Right forelimb (tissue), 1 donor: ENCODE data around the gene TP53BP2.
"Not testable (repeated sequence)": the region's sequence is repeated elsewhere in the genome, so short reads cannot be mapped to it uniquely, and the experiment has no call there.

Experiments used
- DNase-seq: peaks from one replicate; pipeline ENCODE4 v3.0.0-alpha.2; 2018

The TP53BP2 gene, protein sequence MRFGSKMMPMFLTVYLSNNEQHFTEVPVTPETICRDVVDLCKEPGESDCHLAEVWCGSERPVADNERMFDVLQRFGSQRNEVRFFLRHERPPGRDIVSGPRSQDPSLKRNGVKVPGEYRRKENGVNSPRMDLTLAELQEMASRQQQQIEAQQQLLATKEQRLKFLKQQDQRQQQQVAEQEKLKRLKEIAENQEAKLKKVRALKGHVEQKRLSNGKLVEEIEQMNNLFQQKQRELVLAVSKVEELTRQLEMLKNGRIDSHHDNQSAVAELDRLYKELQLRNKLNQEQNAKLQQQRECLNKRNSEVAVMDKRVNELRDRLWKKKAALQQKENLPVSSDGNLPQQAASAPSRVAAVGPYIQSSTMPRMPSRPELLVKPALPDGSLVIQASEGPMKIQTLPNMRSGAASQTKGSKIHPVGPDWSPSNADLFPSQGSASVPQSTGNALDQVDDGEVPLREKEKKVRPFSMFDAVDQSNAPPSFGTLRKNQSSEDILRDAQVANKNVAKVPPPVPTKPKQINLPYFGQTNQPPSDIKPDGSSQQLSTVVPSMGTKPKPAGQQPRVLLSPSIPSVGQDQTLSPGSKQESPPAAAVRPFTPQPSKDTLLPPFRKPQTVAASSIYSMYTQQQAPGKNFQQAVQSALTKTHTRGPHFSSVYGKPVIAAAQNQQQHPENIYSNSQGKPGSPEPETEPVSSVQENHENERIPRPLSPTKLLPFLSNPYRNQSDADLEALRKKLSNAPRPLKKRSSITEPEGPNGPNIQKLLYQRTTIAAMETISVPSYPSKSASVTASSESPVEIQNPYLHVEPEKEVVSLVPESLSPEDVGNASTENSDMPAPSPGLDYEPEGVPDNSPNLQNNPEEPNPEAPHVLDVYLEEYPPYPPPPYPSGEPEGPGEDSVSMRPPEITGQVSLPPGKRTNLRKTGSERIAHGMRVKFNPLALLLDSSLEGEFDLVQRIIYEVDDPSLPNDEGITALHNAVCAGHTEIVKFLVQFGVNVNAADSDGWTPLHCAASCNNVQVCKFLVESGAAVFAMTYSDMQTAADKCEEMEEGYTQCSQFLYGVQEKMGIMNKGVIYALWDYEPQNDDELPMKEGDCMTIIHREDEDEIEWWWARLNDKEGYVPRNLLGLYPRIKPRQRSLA

DNA sequence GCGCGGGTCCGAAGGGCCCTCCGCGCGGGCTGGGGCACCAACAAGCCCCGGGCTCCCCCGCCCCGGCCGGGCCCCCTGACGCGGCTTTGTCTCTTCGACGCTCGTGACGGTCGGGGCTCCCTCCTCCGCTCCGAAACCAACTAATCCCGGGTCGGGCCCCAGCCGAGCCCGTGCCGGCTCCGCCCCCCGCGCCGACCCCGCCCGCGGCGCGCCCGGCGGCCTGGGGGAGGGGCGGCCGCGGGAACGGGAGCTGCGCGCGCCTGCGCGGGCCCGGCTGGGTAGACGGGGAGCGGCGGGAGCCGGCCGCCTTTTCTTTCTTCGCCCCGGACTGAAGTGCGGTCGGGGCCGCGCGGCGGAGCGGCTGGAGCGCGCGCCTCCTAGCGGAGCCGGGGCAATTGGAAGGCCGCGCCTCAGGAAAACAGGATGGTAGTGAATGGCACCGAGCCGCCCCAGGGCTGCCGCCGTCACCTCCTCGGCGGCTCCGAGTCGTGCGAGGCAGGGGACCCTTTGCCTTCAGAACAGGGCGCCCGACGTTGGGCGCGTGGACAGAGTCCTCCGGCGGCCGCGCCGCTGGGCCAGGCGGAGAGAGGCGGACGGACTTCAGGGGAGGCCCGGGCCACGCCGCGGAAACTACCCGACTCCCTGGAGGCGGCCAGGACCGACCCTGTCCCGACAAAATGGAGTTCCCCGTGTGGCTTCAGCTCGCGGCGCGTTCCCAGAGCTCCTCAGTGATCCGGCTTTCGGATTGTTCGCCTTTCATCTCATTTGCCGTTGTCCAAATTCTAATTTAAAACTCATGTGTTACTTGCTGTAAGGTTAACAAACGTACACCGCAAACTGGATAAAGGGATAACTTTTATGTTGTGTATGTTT lies at the start of gene TP53BP2:
Gene TP53BP2, minus strand, starts transcription at position 138 of the 873 bp plus-strand sequence. CDS start 267 bp downstream, outside the sequence.
- peak; percentile 92 for DNase-seq

DNA sequence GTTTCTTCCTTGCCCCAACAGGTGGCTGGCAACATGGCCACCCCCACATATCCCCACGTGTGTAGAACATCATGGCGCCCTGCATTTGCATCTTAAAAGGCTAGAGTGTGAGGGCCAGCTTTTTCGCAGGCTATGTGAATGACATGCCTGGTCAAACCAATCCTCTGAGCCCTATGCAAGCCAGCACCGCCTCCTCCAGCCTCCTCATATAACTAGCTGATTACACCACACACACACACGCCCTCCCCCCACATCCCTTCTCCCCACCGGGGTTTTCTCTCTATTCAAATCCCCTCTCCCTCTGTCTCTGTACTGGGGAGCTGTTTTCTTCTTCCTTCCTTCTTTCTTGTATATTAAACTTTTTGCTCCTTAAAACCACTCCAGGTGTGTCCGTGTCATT lies 44.7 kb upstream of the TP53BP2 start:
- not testable (repeated sequence) for DNase-seq

DNA sequence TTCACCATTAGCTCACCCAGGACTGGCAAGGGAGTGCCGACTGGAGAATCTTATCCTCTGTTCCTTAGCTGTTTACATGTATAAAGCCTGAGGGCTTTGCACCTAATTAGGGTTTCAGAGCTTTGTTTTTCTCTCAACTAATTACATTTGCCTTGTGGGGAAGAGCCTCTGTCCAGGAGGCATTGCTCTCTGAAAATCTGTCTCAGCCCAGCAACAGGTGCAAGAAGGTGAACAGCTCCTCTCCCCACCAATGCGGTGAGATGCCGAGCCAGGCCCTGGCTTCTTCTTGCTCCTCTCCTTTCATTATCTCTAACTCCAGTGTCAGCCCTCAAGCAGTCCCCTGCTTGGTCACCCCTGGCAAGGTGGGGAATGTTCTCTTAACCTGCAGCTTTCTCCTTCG lies 43.6 kb upstream of the TP53BP2 start:
- DNase-seq, result not testable (repeated sequence)

DNA sequence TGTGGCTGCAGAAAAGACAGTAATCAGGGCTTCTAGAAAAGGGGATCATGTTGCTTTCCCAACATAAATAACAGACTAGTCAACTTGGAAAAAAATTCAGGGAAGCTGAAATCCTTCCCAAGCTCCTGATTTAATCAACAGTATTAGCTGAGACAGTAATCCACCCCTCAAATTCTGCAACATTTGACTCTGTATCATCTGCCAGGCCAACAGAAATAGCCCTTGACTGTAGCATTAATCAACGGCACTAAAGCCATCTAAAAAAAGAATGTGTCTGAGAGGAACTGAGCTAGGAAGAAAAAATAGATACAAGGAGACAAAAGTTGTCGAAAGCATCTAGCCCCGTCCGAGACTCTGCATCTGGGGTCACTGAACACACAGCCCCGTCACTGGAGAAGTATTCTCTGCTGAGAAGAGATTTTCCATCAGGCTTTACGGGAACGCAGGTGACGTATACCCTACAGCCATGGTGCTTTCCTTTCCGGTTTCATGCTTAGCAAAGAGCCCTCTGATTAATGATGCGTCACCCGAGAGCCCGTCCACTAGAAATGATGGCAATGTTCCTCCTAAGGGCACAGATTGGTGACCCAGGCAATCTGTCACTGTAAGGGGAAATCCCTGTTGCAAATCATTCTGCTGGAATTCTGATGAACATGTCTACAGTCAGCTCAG lies 42.1 kb upstream of the TP53BP2 start:
- DNase-seq, result no peak

DNA sequence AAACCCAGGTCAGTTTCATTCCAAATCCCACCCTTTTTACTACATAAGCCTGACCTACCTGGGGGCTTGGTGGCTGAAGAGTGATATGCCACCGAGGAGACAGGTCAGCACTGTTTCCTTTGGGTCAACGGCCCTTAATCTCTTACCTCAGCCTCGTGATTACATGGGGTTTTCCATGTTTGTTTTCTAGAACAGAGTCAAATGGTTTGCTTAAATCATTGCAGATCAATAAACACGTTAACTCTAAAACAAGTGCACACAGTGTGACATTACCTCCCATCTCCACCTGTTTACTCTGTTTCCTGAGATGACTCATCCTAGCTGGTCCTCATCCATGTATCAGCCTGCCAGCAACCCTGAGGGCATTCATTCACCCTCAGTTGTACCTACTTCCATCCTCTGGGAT lies 40.8 kb upstream of the TP53BP2 start:
- DNase-seq, result no peak

DNA sequence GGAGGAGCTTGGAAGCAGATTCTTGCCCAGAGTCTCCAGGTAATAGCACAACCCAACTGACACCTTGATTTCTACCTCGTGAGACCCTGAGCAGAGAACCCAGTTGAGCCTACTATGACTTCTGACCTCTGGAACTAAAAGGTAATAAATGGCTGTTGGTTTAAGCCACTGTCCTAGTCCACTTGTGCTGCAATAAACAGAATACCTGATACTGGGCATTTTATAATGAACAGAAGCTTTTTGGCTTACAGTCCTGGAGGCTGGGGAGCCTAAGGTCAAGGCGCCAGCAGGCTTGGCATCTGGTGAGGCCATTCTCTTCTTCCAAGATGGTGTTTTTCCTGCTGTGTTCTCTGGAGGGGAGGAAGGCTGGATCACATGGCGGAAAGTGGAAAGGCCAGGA lies 39.9 kb upstream of the TP53BP2 start:
- no peak for DNase-seq

DNA sequence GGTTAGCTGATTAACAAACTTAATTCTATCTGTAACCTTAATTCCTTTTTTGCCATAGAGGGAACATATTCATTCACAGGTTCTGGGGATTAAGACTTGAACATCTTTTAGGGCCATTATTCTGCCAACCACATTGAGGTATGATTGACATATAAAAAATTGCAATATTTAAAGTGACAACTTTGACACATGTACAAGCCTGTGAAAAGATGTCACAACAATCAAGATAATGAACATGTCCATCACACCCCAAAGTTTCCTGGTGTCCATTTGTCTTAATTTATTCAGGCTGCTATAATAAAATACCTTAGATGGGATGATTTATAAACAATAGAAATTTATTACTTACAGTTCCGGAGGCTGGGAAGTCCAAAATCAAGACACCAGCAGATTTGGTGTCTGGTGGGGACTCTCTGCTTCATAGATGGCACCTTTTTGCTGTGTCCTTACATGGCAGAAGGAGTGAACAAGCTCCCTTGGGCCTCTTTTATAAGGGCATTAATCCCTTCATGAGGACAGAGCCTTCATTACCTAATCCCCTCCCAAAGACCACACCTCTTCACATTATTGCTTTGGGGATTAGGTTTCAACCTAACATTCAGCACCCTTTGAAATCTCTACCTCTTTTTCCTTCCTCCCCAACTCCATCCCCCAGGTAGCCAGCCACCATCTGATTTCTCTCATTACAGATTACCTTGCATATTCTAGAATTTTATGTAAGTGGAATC lies 33.0 kb upstream of the TP53BP2 start:
- DNase-seq, result no peak

DNA sequence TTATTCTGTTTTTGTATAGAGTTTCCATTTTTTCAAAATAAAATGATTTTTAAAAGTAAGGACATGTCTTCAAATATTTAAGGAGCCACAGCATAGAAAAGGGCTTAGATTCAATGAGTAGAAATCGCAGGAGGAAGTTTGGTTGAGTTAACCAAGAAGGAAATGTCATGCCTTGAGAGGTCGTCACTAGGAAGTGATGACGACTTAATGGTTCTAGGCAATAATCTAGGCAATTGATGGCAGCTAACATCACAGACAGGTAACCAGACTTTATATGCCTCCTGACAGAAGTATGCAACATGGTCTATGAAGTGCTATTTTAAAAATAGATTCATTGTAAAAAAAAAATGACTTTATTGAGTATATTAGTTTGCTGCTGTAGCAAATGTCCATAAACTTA lies 32.1 kb upstream of the TP53BP2 start:
- no peak for DNase-seq

DNA sequence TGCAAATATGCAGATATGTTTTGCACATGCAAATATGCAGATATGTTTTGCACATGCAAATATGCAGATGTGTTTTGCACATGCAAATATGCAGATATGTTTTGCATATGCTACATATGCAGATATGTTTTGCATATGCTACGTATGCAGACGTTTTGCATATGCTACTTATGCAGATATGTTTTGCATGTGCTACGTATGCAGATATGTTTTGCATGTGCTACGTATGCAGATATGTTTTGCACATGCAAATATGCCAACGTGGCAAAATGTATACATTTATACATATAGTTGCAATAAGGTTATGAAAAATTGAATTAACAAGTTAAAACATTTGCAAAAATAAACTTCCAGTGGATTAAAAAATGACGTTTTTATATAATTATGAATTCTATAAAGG lies 30.8 kb upstream of the TP53BP2 start:
- no peak for DNase-seq

DNA sequence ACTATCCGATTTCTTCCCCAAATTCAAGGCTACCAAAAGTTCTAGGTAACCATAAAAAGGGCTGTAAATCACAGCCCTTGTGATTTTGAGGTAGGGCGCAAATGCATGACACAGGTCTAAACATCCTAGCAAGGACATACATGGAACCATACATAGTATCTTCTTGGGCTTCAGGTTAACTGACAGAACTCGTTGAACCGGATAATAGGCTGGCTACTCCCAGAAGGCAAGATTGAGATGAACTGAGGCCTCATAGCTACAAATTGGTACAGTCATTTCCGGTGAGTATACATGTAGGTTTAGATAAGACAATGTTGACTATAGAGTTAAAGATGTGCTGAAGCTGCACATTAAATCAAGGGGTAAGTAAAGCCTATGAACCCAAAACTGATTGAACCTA lies 27.3 kb upstream of the TP53BP2 start:
- no peak for DNase-seq

DNA sequence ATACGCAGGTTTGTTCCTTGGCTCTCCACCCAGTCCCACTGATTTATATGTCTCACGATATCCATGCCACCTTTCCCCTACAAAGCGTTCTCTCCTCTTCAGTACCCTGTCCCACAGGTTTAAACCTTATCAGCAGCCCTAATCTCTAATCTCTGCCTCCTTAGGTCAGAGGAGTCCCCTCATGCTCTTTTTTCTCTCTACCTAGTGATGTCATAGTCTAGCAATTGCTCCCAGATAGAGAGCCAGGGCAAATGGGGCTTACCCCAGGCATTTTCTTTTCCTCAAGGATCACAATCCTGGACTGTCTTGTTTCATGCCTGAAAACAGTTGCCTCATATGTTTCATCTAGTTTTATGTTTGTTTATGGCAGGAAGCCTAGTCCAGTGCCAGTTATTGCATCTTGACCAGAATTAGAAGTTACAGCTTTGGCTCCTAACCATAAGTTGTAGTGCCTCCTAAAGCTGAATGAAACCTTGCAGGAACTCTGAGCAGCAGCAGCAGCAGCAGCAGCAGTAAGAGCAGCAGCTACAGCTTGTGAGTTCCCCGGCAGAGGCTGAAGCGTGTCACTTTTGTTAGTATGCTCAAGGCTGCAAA lies 26.7 kb upstream of the TP53BP2 start:
- no peak for DNase-seq

DNA sequence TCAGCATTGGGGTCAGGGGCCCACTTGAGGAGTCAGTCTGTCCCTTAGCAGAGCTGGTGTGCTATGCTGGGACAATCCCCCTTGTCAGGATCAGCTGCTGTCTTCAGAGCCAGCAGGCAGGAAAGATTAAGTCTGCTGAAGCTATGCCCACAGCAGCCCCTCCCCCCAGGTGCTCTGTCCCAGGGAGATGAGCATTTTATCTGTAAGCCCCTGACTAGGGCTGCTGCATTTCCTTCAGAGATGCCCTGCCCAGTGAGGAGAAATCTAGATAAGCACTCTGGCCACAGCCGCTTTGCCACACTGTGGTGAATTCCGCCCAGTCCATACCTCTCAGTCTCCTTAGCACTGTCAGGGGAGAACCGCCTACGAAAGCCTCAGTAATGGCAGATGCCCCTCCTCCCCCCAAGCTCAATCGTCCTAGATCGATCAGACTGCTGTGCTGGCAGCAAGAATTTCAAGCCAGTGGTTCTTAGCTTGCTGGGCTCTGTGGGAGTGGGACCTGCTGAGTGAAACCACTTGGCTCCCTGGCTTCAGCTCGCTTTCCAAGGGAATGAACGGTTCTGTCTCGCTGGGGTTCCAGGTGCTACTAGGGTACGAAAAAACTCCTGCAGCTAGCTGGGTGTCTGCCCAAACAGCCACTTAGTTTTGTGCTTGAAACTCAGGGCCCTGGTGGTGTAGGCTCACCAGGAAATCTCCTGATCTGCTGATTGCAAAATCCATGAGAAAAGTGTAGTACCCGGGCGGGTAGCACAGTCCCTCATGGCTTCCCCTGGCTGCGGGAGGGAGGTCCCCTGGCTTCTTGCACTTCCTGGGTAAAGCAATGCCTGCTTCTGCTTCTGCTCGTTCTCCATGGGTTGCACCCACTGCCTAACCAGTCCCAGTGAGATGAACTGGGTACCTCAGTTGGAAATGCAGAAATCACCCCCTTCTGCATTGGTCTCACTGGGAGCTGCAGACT lies 25.1 kb upstream of the TP53BP2 start:
- no peak for DNase-seq

DNA sequence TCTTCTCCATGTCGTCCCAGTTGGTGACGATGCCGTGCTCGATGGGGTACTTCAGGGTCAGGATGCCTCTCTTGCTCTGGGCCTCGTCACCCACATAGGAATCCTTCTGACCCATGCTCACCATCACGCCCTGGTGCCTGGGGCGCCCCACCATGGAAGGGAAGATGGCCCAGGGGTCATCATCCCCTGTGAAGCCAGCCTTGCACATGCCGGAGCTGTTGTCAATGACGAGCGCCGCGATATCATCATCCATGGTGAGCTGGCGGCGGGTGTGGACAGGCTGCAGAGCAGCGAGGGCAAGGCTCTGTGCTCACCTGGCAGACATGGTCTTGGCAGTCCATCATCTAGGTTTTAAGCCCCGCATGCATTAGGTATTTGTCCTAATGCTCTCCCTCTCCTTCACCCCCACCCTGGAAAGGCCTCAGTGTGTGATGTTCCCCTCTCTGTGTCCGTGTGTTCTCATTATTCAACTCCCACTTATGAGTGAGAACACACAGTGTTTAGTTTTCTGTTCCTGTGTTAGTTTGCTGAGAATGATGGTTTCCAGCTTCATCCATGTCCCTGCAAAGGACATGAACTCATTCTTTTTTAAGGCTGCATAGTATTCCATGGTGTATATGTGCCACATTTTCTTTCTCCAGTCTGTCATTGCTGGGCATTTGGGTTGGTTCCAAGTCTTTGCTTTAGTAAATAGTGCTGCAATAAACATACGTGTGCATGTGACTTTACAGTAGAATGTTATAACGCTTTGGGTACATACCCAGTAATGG lies 19.0 kb upstream of the TP53BP2 start:
- not testable (repeated sequence) for DNase-seq

DNA sequence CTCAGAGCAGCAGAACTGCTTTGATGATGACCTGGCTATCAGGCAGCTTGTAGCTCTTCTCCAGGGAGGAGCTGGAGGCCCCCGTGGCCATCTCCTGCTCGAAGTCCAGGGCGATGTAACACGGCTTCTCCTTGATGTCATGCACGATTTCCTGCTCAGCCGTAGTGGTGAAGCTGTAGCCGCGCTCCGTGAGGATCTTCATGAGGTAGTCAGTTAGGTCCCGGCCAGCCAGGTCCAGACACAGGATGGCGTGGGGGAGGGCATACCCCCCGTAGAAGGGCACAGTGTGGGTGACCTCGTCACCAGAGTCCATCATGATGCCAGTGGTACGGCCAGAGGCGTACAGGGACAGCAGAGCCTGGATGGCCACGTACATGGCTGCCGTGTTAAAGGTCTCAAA lies 18.3 kb upstream of the TP53BP2 start:
- DNase-seq, result no peak

DNA sequence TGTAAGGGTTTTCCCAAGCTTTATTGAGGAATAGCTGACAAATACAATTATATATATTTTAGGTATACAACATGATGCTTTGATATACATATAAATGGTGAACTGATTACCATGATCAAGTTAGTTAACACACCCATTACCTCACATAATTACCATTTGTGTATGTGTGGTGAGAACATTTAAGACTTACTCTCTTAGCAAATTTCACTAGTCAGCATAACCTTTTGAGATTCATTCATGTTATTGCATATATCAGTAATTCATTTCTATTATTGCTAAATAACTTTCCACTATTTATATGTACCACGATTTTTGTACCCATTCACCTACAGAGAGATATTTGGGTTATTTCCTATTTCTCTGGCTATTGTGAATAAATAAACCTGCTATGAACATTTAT lies 16.2 kb upstream of the TP53BP2 start:
- DNase-seq, result no peak

DNA sequence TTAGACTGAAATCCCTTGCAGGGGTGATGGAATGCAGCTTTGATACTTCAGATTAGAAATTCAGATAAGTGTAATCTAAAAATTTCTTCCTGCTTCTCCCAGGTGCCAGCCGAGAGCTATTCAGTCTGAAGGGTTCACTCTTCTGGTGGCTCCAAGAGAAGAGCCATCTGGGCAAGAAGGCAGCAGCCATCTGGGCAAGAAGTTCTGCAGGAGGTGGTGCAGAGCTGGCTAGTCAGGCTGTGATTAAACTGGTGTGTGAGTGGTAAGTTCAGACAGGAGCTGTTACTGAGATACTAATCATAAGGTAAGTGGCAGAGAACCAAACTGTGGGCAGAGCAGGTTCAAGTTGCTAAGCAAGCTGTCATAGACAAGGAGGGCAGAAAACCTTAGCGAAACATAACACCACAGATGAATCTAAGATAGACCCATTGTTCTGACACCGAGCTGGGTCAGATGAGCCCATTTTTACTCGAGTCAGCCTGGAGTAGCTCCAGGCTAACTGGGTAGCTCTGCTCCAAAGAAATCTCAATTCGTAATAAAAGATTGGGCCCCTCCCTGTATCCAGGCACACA lies 14.4 kb upstream of the TP53BP2 start:
- no peak for DNase-seq

DNA sequence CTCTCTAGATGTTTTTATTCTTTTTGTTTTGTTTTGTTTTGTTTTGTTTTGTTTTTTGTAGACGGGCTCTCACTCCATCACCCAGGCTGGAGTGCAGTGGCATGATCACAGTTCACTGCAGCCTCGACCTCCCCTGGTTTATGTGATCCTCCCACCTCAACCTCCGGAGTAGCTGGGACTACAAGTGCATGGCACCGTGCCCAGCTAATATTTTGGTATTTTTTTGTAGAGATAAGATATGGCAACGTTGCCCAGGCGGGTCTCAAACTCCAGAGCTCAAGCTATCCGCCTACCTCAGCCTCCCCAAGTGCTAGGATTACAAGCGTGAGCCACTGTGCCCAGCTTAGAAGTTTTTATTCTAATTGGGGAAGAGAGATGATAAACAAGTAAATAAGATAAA lies 13.3 kb upstream of the TP53BP2 start:
- no peak for DNase-seq

DNA sequence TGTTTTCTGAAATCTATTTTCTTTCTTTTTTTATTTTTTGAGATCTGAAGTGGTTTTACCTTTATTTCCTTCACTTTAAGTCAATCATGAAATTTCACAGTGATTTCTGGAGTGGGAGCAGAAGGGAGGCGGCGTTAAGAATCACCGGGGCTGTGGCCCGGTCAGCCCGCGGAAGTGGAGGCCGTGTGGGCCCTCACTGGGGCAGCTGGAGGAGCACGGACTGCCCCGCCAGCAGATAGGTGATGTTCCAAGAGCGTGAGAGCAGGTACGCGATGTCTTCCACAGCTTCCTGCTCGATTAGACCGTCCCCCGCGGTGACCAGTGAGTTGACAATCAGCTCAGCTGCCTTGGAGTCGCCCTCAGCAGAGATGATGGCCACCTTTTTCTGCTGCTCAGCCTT lies 10.6 kb upstream of the TP53BP2 start:
- DNase-seq, result no peak
